Choroid plexus epithelial cell (primary cell): Measurements from ENCODE around the gene TOMM40L.
A peak's percentile ranks its signal among the peaks of the same experiment; 100 is the strongest.

Experiments used
- DNase-seq: peaks from one replicate; pipeline ENCODE4 v3.0.0-alpha.2; 2010; ENCODE audit warnings: low read depth
- H3K4me3 ChIP-seq: 2 replicates; pipeline ENCODE4 v1.5.1; 2011; ENCODE audit warnings: low read depth, mild to moderate bottlenecking, control low read depth, low read length, moderate library complexity
- TF ChIP-seq, protein P1 (sequence below): conservative IDR thresholded peaks from 2 replicates; pipeline ENCODE4 v1.5.1; 2011; ENCODE audit warnings: low read depth, mild to moderate bottlenecking, control low read depth, inconsistent platforms, low read length, moderate library complexity

TOMM40L gene

GRCh38 chr1:161191971-161192370 is 33.9 kb upstream of the TOMM40L start:
- DNase-seq, result no peak
- H3K4me3 ChIP-seq, result no peak overlapping the region
- TF ChIP-seq, protein P1, sequence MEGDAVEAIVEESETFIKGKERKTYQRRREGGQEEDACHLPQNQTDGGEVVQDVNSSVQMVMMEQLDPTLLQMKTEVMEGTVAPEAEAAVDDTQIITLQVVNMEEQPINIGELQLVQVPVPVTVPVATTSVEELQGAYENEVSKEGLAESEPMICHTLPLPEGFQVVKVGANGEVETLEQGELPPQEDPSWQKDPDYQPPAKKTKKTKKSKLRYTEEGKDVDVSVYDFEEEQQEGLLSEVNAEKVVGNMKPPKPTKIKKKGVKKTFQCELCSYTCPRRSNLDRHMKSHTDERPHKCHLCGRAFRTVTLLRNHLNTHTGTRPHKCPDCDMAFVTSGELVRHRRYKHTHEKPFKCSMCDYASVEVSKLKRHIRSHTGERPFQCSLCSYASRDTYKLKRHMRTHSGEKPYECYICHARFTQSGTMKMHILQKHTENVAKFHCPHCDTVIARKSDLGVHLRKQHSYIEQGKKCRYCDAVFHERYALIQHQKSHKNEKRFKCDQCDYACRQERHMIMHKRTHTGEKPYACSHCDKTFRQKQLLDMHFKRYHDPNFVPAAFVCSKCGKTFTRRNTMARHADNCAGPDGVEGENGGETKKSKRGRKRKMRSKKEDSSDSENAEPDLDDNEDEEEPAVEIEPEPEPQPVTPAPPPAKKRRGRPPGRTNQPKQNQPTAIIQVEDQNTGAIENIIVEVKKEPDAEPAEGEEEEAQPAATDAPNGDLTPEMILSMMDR, result no peak

- peak; percentile 86 for DNase-seq
- TF ChIP-seq, protein P1, result peak; percentile 95
- no peak overlapping the region for H3K4me3 ChIP-seq
Measured at GRCh38 chr1:161192476-161193465, 33.1 kb upstream of the TOMM40L start.

GRCh38 chr1:161193561-161194235 is 32.2 kb upstream of the TOMM40L start:
- no peak for DNase-seq
- TF ChIP-seq, protein P1, result no peak
- H3K4me3 ChIP-seq, result no peak overlapping the region

DNA sequence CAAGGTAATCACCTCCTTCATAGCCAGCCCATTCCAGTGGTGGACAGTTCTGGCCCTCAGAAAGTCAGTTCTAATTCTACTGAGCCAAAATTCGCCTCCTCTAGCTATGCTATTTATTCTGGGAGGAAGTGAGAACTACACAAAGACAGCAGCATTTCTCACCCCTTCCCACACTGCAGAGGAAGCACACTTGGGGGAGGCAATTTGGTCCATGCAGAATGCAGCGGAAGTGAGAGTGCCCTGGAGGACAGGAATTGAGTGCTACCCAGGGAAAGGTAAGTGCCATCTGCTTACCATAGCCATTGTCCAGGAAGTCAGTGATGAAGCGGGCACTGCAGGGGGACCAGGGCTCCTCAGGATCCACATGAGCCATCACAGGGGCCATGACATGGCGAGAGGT is 30.7 kb upstream of the TOMM40L start:
- no peak for DNase-seq
- H3K4me3 ChIP-seq, result no peak overlapping the region
- TF ChIP-seq, protein P1, result no peak

DNA sequence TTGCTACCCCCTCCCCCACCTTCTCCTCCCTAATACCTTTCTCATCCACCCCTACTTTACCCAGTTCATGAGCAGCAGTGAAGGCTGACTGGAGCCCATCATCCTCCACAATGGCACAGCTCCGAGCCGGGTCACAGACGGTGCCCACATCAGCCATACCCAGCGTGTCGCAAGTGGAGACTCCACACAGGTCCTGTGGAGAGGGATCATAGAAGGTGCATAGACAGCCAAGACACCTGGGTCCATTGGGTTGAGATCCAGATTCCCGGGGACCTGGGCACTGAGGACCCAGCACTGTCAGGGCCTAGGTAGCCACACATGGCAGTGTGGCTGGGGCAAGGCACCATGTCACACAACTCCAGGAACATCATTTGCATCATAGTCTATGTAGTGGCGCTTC is 29.7 kb upstream of the TOMM40L start:
- TF ChIP-seq, protein P1, result no peak
- no peak for DNase-seq
- no peak overlapping the region for H3K4me3 ChIP-seq

GRCh38 chr1:161196521-161197451 is 29.1 kb upstream of the TOMM40L start:
- TF ChIP-seq, protein P1, result no peak
- DNase-seq, result peak; percentile 84
- peak overlapping the region; percentile 53 for H3K4me3 ChIP-seq
